Endothelial cell (in vitro differentiated cells): ENCODE data around the gene DNASE2B. TPM values are rescaled to one million over a fixed set of nuclear protein-coding genes. Genes with fewer than 3 reads are reported as not detected.

Source experiments
- DNase-seq: peaks from one replicate; pipeline ENCODE4 v3.0.0; 2021; ENCODE audit warnings: low spot score
- H3K27ac Mint-ChIP-seq: one replicate; pipeline ENCODE4 v1.8.0; 2021; ENCODE audit warnings: mixed read lengths, inconsistent platforms; ENCODE audit not compliant: unreplicated experiment
- H3K27me3 Mint-ChIP-seq: one replicate; pipeline ENCODE4 v1.8.0; 2021; ENCODE audit warnings: mild to moderate bottlenecking, moderate library complexity, mixed read lengths, inconsistent platforms; ENCODE audit not compliant: unreplicated experiment
- H3K36me3 Mint-ChIP-seq: one replicate; pipeline ENCODE4 v1.8.0; 2021; ENCODE audit warnings: mild to moderate bottlenecking, low read depth, mixed read lengths, inconsistent platforms; ENCODE audit not compliant: unreplicated experiment
- H3K4me1 Mint-ChIP-seq: one replicate; pipeline ENCODE4 v1.8.0; 2021; ENCODE audit warnings: mild to moderate bottlenecking, mixed read lengths, inconsistent platforms; ENCODE audit not compliant: unreplicated experiment
- H3K4me3 Mint-ChIP-seq: one replicate; pipeline ENCODE4 v1.8.0; 2021; ENCODE audit warnings: mild to moderate bottlenecking, mixed read lengths, inconsistent platforms; ENCODE audit not compliant: unreplicated experiment
- H3K9me3 Mint-ChIP-seq: one replicate; pipeline ENCODE4 v1.8.0; 2021; ENCODE audit warnings: mixed read lengths, inconsistent platforms; ENCODE audit not compliant: unreplicated experiment
- total RNA-seq: library from RNA; stranded (reverse); fragmentation: NEBNext Ultra II Directional; extraction: Animal tissue kit (Norgen Biotek cat#: 25700); gene quantifications from one replicate; pipeline ENCODE4 v1.2.1, GENCODE V29; 2021; ENCODE audit not compliant: unreplicated experiment
- TF ChIP-seq, protein P1 (sequence below): fragments of 200-600 bp; sonication (generic); IDR thresholded peaks from one replicate; pipeline ENCODE4 v1.5.0; 2021; ENCODE audit warnings: antibody characterized with exemption; ENCODE audit not compliant: unreplicated experiment

Gene DNASE2B
- total RNA-seq, 1 donor from 2014 or later: not detected

DNA sequence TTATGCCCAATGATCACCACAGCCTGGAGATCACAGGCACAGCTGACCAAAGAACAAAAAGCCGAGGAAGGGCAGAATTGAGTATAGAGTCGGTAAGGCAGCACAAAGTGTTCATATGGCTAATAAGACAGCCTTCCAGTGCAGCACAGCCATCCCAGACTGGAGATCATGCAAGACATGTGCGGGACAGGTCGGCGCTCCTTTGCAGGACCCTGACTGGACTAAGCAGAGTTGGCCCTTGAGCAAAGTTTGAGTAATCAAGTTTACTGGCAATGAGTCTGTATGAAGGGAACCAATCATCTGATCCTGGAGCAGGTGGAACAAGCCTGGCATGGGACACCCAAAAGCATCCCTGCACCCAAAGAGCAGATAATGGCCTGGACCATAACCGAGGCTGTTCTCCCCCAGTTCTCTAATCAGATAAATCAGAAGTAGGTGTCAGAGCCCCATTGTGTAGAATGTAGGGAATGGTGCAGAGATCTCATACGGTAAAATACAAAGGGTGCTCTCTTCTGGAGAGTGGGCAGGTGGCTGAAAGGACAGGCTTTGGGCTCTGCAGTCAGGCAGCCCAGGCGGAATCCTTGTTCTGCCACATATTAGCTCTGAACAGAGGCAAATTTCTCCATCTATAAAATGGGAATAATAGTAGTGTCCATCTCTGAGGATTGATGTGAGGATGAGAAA is 10.7 kb upstream of the DNASE2B start:
- no peak overlapping the region for H3K27ac Mint-ChIP-seq
- H3K9me3 Mint-ChIP-seq: no peaks in the 10 kb centered on the region
- H3K27me3 Mint-ChIP-seq: no peaks in the 10 kb centered on the region
- DNase-seq: no peak
- TF ChIP-seq, protein P1, sequence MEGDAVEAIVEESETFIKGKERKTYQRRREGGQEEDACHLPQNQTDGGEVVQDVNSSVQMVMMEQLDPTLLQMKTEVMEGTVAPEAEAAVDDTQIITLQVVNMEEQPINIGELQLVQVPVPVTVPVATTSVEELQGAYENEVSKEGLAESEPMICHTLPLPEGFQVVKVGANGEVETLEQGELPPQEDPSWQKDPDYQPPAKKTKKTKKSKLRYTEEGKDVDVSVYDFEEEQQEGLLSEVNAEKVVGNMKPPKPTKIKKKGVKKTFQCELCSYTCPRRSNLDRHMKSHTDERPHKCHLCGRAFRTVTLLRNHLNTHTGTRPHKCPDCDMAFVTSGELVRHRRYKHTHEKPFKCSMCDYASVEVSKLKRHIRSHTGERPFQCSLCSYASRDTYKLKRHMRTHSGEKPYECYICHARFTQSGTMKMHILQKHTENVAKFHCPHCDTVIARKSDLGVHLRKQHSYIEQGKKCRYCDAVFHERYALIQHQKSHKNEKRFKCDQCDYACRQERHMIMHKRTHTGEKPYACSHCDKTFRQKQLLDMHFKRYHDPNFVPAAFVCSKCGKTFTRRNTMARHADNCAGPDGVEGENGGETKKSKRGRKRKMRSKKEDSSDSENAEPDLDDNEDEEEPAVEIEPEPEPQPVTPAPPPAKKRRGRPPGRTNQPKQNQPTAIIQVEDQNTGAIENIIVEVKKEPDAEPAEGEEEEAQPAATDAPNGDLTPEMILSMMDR: no peak
- H3K4me1 Mint-ChIP-seq: no peaks in the 10 kb centered on the region
- no peaks in the 10 kb centered on the region for H3K36me3 Mint-ChIP-seq
- no peak overlapping the region for H3K4me3 Mint-ChIP-seq

DNA sequence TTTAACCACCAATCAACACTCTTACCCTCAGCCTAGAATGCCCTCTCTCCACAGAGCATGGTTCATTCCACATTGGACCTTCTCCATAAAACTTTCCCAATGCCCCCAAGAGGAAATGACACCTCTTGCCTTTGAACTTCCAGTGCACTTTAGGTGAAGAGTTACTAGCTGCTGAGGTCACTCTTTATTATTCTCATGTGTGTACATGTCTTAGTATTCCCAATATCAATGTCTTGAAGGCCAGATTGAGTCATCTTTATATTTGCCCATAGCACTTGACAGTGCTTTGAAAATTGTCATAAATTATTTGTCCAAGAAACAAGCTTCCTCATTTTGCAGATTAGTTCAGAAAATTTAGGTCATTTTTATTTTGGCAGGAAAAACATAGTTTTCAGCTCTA is 8.1 kb upstream of the DNASE2B start:
- TF ChIP-seq, protein P1: no peak
- no peaks in the 10 kb centered on the region for H3K4me1 Mint-ChIP-seq
- DNase-seq: no peak
- no peaks in the 10 kb centered on the region for H3K27me3 Mint-ChIP-seq
- H3K9me3 Mint-ChIP-seq: no peaks in the 10 kb centered on the region
- H3K27ac Mint-ChIP-seq: no peak overlapping the region
- no peak overlapping the region for H3K4me3 Mint-ChIP-seq
- H3K36me3 Mint-ChIP-seq: no peaks in the 10 kb centered on the region

- Mint-ChIP-seq H3K4me1 (no peaks in the 10 kb centered on the region), H3K36me3 (no peaks in the 10 kb centered on the region), H3K9me3 (no peaks in the 10 kb centered on the region), H3K27me3 (peaks cover 2% of the 10 kb centered on the region), H3K27ac (no peak overlapping the region), H3K4me3 (no peak overlapping the region)
- TF ChIP-seq, protein P1: no peak
- no peak for DNase-seq
These were observed 2.9 kb downstream of the DNASE2B start for GRCh38 chr1:84401156-84401555.

- H3K9me3 Mint-ChIP-seq: no peaks in the 10 kb centered on the region
- peaks cover 2% of the 10 kb centered on the region for H3K27me3 Mint-ChIP-seq
- H3K27ac Mint-ChIP-seq: no peak overlapping the region
- no peak overlapping the region for H3K4me3 Mint-ChIP-seq
- TF ChIP-seq, protein P1: no peak
- H3K36me3 Mint-ChIP-seq: no peaks in the 10 kb centered on the region
- no peaks in the 10 kb centered on the region for H3K4me1 Mint-ChIP-seq
- no peak for DNase-seq
These were observed 3.8 kb downstream of the DNASE2B start for GRCh38 chr1:84402060-84402459.

- H3K36me3 Mint-ChIP-seq: no peaks in the 10 kb centered on the region
- peaks cover 2% of the 10 kb centered on the region for H3K27me3 Mint-ChIP-seq
- TF ChIP-seq, protein P1: no peak
- H3K9me3 Mint-ChIP-seq: no peaks in the 10 kb centered on the region
- no peak overlapping the region for H3K4me3 Mint-ChIP-seq
- no peak overlapping the region for H3K27ac Mint-ChIP-seq
- no peak for DNase-seq
- no peaks in the 10 kb centered on the region for H3K4me1 Mint-ChIP-seq
These were observed 4.2 kb downstream of the DNASE2B start for GRCh38 chr1:84402501-84402900.
